HG02610 (cell line): ENCODE measurements around the gene ROPN1L.

Experiments used
- ATAC-seq: cut with Tn5 transposase; IDR thresholded peaks from one replicate; pipeline ENCODE4 v1.9.1; 2021; ENCODE audit warnings: mild to moderate bottlenecking, moderate library complexity; ENCODE audit not compliant: unreplicated experiment

Gene ROPN1L

GRCh38 chr5:10457682-10458574 lies 16.2 kb downstream of the ROPN1L start:
- ATAC-seq = no peak

DNA sequence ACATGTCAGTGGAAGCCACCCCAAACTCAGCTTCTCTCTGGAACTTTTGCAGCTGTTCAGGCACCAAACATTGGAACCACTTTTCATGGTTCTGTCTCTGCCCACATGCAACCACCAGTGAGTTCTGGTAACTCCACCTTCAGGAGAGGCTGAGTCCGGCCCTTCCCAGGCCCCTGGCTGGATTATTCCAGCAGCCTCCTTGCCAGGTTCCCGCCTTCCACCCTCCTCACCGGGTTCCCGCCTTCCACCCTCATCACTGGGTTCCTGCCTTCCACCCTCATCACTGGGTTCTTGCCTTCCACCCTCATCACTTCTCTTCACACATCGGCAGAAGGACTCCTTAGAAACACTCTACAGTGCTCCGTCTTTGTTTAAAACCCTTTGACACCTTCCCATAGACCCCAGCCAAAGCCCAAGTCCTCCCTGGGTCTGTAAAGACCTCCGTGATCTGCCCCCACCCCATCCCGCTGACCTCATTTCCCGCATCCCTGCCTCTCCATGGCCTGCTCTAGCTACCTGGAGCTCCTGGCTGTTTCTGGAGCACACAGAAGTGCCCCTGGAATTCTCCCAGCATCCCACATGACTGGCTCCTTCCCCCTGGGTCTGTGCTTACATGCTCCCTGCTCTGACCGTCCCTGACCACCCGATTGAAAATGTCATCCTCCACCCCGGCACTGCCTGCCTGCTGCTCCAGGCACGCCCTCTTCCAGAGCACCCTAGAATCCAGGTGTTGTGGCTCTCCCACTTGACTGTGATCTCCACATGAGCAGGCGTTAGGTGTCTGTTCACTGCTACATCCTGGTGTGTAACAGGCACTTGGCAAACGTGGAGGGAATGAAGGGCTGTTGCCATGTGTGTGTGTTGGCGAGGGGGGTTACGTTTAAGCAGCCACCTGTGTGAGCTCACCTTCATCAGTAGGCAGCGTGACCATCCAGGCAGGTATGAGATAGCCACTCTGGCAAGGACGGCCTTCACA lies 17.7 kb downstream of the ROPN1L start:
- ATAC-seq = no peak

DNA sequence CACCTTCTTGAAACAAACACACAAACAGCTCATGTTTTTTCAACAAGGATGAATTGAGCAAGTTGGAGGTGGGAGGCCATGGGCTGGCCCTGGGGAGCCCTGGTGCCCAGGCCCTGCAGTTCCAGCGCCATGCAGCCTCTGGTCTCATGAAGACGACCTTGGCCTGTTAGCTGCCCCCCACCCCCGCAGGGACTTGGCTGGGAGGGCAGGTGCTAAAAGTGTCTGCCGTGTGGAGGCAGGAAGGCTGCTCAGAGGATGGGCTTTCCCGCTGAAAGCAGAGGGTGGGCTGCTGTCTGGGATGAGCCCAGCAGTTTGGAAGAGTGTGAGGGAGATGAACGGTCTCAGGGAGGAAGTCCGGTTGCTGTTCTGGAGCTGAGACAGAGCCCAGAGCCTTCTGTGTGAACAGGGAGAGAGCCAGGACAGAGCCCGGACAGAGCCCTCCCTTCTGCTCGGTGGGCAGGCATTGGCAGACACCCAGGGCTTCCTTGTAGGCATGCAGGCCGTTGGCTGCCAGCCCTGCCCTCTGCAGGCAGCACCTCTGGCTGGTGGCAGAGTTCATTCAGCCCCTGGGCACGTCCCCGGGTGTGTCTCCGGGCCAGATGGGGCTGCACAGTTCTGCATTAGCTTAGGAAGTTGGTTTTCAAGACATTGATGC lies 18.7 kb downstream of the ROPN1L start:
- no peak for ATAC-seq

DNA sequence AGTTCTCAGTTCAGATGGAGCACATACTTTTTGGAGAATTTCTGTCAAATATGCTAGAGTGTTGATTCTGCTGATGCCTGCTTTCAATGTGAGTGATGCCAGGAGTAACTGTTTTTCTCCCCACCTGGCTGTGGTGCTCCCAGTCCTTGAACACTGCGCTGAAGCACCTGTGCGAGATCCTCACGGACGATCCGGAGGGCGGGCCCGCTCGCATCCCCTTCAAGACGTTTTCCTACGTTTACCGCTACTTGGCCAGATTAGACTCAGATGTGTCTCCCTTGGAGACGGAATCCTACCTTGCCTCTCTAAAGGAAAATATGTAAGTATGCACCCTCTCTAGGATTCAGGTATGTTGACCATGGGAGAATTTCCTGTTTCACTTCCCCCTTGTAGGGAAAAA lies 19.4 kb downstream of the ROPN1L start:
- no peak for ATAC-seq

DNA sequence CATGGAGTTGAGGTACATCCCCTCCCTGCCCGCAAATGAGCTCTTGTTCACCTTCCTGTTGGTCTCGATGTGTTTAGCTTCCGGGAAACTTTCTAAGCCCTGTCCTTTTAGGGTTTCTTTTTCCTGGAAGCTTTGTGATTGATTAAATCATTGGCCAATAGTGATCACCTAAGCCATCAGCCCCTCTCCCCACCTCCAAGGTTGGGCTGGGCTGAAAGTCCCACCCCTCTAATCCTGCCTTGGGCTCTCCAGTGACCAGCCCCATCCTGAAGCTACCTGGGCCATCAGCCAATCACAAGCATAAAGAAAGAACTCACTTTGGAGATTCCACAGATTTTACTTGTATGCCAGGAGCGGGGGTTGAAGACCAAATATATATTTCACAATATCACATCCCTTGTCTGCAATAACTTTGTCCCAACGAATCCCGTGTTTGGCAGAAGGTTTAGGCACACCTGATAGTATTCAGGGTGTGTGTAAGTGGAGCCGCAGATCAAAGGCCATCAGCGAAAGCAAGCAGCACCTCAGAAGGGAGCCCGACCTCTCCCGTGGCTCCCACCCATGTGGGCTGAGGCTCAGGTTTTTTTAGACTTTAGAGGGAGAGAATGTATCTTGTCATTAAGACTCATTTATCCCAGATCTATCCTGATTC lies 20.4 kb downstream of the ROPN1L start:
- no peak for ATAC-seq

DNA sequence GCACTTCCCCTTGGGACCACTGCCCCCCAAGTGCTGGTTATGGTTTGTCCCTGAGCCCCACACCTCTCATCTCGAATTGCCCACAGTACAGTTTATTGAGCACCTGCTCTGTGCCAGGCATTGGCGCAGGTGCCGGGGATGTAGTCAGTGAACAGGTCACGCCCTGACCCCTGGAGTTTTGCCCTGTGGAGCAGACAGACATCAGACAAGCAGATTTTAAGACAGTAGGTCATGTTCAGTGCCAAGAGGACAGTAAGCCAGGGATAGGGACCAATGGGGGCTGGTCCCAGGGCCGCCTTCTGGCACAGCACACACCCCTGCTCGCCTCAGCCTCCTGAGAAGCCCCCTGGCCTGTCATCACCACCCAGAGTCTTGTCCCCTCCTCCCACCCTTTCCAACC lies 21.9 kb downstream of the ROPN1L start:
- ATAC-seq = no peak

DNA sequence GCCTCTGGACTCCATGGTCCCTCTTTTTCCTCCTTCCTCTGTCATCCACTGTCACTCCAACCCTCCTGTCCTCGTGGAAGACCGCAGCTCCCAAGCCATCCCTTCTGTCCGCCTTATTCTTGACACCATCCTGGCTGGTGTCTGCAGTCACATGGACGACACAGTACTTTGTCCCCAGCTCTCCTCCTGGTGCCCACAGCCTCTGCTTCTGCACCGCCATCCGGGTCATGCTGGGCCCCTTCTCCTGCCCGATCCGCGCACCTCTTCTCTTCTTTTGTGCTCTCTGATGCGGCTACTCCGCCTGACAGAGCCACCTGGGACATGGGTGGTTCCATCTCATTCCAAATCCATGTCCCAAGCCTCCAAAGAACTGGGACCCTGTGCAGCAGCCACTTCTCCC lies 22.5 kb downstream of the ROPN1L start:
- no peak for ATAC-seq

GRCh38 chr5:10465726-10466125 lies 24.0 kb downstream of the ROPN1L start:
- ATAC-seq = no peak

GRCh38 chr5:10466446-10467073 lies 24.9 kb downstream of the ROPN1L start:
- ATAC-seq = no peak

DNA sequence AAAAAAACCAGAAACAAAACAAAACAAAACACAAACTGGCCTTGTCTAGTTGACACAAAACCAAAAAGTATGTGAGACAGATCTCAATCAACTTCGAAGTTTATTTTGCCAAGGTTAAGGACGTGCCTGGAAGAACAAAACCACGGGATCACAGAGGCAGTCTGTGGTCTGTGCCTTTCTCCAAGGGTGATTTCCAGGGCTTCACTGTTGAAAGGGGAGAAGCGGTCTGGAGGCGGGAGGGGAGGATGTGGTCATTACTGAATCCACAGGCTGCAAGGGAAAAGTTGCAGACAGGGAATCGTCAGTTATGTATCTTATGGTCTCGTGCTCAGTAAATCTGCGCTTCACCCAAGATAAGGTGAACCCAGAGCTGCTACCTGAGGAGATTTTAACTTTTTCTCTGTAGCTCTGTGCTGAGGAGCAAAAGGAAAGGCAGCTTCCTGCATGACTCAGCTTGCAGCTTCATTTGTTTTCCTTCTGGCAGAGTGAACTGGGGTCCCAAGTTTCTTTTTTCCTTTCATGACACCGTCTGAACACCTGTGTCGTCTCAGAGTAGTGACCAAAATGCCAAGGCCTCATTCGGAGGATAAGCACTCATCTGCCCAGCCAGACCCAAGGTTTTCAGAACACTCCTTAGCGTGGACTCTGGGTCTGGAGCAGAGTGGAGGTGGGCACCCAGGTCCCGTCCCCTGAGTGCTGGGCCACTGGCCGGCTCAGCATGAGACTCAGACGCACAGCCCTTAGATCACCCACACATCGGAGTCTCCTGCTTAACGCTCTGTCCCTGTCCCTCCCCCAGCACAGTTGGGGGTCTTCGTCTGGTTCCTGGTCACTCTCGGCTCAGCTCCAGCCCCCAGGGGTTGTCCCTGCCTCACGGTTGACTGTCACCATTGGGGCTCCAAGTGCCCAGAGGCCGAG lies 25.9 kb downstream of the ROPN1L start:
- no peak for ATAC-seq

- no peak for ATAC-seq
Measured at GRCh38 chr5:10468256-10468655, 26.6 kb downstream of the ROPN1L start.

DNA sequence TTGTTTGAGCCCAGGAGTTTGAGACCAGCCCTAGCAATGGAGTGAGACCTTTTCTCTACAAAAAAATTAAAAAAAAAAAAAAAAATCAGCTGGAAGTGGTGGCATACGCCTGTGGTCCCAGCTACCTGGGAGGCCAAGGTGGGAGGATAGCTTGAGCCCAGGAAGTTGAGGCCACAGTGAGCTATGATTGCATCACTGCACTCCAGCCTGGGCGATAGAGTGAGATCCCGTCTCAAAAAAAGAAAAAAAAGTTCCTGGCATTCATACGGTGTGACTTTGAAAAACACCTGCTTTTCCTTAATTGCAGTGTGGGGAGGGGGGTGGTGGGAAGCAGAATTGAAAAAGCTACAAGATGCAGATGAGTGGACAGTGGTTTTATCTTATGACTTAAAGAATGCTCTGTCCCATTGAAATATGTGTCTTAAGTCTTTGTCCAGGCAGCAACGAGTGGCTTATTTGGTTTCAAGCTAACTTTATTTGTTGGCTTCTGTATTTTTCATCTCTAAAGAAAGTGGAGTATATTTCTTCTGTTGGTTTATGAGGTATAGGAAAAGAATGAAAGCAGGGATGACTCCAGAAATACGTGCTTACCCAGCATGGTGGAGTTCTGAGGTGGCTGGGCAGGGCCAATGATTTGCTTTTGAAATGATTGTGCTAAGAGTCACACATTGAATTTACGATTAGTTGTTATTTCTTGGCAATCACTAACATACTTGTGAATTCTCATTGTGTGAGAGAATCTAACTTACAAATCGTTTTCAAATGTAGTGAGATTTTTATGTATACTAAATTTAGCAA lies 27.8 kb downstream of the ROPN1L start:
- ATAC-seq = no peak

DNA sequence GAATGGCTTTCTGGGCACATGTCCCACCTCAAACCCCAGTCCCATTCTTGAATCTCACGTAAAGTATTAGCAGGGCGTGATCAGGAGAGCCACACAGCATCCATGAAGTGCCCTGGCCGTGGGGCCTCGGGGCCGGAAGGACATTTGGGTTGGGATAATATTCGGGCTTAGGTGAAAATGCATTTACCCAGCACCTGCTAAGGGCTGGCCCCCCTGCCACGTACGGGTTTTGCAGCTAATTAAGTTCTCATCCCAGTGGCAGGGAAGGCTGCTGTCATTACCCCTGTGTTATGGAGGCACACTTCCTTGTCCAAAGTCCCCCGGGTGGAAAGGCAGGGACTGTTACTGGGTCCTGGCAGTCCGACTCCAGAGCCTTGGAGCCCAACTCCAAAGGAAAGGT lies 29.0 kb downstream of the ROPN1L start:
- no peak for ATAC-seq

DNA sequence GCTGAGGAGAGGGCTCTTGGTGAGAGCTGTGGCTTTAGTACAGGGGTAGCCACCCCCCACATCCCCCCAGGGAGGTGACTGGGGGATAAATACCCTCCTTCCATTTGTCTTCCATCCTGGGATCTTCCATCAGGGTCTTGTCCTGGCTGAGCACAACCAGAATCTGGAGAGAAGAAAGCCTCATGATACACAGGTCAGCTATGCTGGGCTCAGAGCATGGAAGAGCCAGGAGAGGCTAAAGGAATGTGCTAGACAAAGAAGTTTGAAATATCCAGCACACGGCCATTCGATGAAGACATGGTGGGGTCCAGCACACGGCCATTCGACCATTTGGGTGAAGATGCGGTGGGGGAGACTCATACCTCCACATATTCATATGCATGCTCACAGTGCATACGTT lies 30.0 kb downstream of the ROPN1L start:
- no peak for ATAC-seq

- ATAC-seq = no peak
Measured at GRCh38 chr5:10474521-10475075, 32.9 kb downstream of the ROPN1L start.

- no peak for ATAC-seq
Measured at GRCh38 chr5:10475931-10476676, 34.4 kb downstream of the ROPN1L start.

DNA sequence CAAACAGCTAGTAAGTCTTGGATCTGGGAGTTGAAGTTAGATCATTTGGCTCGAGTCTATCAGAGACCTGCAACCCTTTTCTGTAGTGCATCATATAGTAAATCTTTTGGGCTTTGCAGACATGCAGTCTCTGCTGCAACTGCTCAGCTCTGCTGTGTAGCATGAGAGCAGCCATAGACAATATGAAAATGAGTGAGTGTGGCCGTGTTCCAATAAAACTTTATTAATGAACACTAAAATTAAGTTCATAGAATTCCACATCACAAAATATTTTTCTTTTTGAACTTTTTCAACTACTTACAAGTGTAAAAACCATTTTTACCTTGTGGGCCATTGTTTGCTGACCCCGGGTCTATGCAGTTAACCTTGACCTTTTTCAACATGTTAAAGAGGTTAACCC lies 35.2 kb downstream of the ROPN1L start:
- ATAC-seq = no peak
